Measurements from ENCODE around the gene TSLP. TPM values are rescaled to one million over a fixed set of nuclear protein-coding genes. Genes with fewer than 3 reads are reported as not detected.

The TSLP gene
- total RNA-seq, 1 experiment from 2014 or later = 3.3 TPM

GRCh38 chr5:111092062-111092853 is 20.7 kb downstream of the TSLP start, which contains the start of gene WDR36:
TSS of gene WDR36 (plus strand) at chr5:111092348. CDS start at chr5:111092457, 109 bp downstream.
- peak; percentile 93 for DNase-seq (ENCODE audit: extremely low read depth, low read depth)

- DNase-seq (ENCODE audit: extremely low read depth, low read depth) = no peak
Measured at GRCh38 chr5:111095982-111096381, 24.5 kb downstream of the TSLP start.

- DNase-seq (ENCODE audit: extremely low read depth, low read depth) = no peak
Measured at GRCh38 chr5:111099058-111099778, 27.7 kb downstream of the TSLP start.

- DNase-seq (ENCODE audit: extremely low read depth, low read depth) = no peak
Measured at GRCh38 chr5:111106320-111106948, 34.9 kb downstream of the TSLP start.

- DNase-seq (ENCODE audit: extremely low read depth, low read depth) = no peak
Measured at GRCh38 chr5:111107371-111107770, 35.9 kb downstream of the TSLP start.

GRCh38 chr5:111111956-111112355 is 40.4 kb downstream of the TSLP start:
- no peak for DNase-seq (ENCODE audit: extremely low read depth, low read depth)

- no peak for DNase-seq (ENCODE audit: extremely low read depth, low read depth)
Measured at GRCh38 chr5:111113678-111114077, 42.2 kb downstream of the TSLP start.

GRCh38 chr5:111115229-111115628 is 43.7 kb downstream of the TSLP start:
- no peak for DNase-seq (ENCODE audit: extremely low read depth, low read depth)

- no peak for DNase-seq (ENCODE audit: extremely low read depth, low read depth)
Measured at GRCh38 chr5:111116550-111116949, 45.0 kb downstream of the TSLP start.

- DNase-seq (ENCODE audit: extremely low read depth, low read depth) = no peak
Measured at GRCh38 chr5:111117136-111117535, 45.6 kb downstream of the TSLP start.

- no peak for DNase-seq (ENCODE audit: extremely low read depth, low read depth)
Measured at GRCh38 chr5:111119221-111119620, 47.7 kb downstream of the TSLP start.

- no peak for DNase-seq (ENCODE audit: extremely low read depth, low read depth)
Measured at GRCh38 chr5:111119856-111120255, 48.3 kb downstream of the TSLP start.

GRCh38 chr5:111120911-111121310 is 49.4 kb downstream of the TSLP start:
- DNase-seq (ENCODE audit: extremely low read depth, low read depth) = no peak

- DNase-seq (ENCODE audit: extremely low read depth, low read depth) = no peak
Measured at GRCh38 chr5:111121926-111122325, 50.4 kb downstream of the TSLP start.

- no peak for DNase-seq (ENCODE audit: extremely low read depth, low read depth)
Measured at GRCh38 chr5:111122398-111122797, 50.9 kb downstream of the TSLP start.

- no peak for DNase-seq (ENCODE audit: extremely low read depth, low read depth)
Measured at GRCh38 chr5:111124793-111125192, 53.3 kb downstream of the TSLP start.

- DNase-seq (ENCODE audit: extremely low read depth, low read depth) = no peak
Measured at GRCh38 chr5:111126896-111127295, 55.4 kb downstream of the TSLP start.

Measured in NCI-H460 (cell line).